Measurements from ENCODE around the gene LARP1. TPM values are rescaled to one million over a fixed set of nuclear protein-coding genes. Genes with fewer than 3 reads are reported as not detected.

The LARP1 gene
- total and polyA plus RNA-seq, 9 of the 15 experiments (the other 6 are each of a cell fraction or from before 2014, with no cell fraction given), result 22.6 to 300 (median 92.0) TPM

DNA sequence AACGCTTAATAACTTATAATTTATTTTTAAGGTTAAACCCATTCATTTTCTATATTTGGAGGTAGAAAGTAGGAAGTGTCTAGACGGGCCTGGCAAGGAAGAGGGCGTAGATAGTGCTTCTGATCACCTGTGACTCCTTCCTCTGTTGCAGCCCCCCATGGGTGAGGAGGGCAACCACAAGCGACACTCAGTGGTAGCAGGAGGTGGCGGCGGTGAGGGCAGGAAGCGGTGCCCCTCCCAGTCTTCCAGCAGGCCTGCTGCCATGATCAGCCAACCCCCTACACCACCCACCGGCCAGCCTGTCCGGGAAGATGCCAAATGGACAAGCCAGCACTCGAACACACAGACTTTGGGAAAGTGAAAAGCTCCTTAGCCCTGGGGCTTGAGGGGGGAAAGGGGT lies 58.6 kb downstream of the LARP1 start:
- 95% methylated on average over 10 of the region's 10 CpGs for WGBS (ENCODE audit: insufficient coverage, low coverage, missing lambda C conversion rate)
- H4K20me1 ChIP-seq (replicated peaks; ENCODE audit: control insufficient read depth, insufficient read depth, low read length), result peaks cover 5% of the 10 kb centered on the region; the same call in 1 of the 2 replicates
- no peak overlapping the region for H2AFZ ChIP-seq (ENCODE audit: low read depth, low read length)
- FAIRE-seq (no peak), ATAC-seq (no peak), DNase-seq (ENCODE audit: extremely low read depth in 1 of 4, low spot score in 3 of 4) (no peak)
- no peaks in the 10 kb centered on the region for H3K9me3 ChIP-seq (replicated peaks; ENCODE audit: control insufficient read depth, insufficient read depth, low read depth, low read length)
- H3K27ac ChIP-seq (ENCODE audit: extremely low read depth, low read depth, low read length), result no peak overlapping the region
- no peaks in the 10 kb centered on the region for H3K9me1 ChIP-seq (ENCODE audit: control insufficient read depth, insufficient read depth, low read length)
- H3K4me1 ChIP-seq (replicated peaks in 1 of 2; ENCODE audit: control insufficient read depth in 2 of 2, insufficient read depth in 2 of 2, low read length in 2 of 2), result peaks cover 13 to 20% of the 10 kb centered on the region in 2 experiments
- H3K4me3 ChIP-seq, result no peak overlapping the region
- peaks cover 94% of the 10 kb centered on the region for H3K36me3 ChIP-seq (ENCODE audit: control insufficient read depth, insufficient read depth, low read length)
- peaks cover 7% of the 10 kb centered on the region; the same call in 1 of the 3 replicates for H3K79me2 ChIP-seq (ENCODE audit: control insufficient read depth, insufficient read depth, low read length)
- no TSS peak for BruUV-seq (replicated peaks)
- no peaks in the 10 kb centered on the region for H3K27me3 ChIP-seq (ENCODE audit: control insufficient read depth in 2 of 2, insufficient read depth in 2 of 2, low read length in 2 of 2)
- in situ Hi-C loops (cut with MboI), result no loop called here
- intact Hi-C loops (cut with micrococcal nuclease), result loop anchor here (2.0 kb wide), 1 partner anchor 59 kb away; the partner anchor contains the start of gene LARP1
- CTCF ChIA-PET (ENCODE audit: low intra/inter-chr PET ratio), result no interaction called here
- H3K9ac ChIP-seq (ENCODE audit: insufficient read depth in 1 of 2, low read depth in 2 of 2, low read length in 2 of 2), result 0 out of 4 replicates have a peak overlapping the region, but pooled peaks of 1 of the 2 experiments have one; percentile 36
- TF ChIP-seq SAFB2 (IDR thresholded peaks at IDR 0.05; ENCODE audit: borderline replicate concordance, low read depth, low read length, severe bottlenecking) (no peak), PRDM10 (IDR thresholded peaks at IDR 0.05; ENCODE audit: partially characterized antibody) (no peak), ZNF140 (CRISPR knock-in tag; IDR thresholded peaks at IDR 0.05) (no peak), ZBED1 (IDR thresholded peaks at IDR 0.05) (no peak), HDAC8 (tag; IDR thresholded peaks at IDR 0.05) (no peak), GTF2F1 (IDR thresholded peaks at IDR 0.05; ENCODE audit: low read depth, low read length) (no peak), MECOM (CRISPR knock-in tag; IDR thresholded peaks at IDR 0.05) (no peak), ZKSCAN3 (CRISPR knock-in tag; IDR thresholded peaks at IDR 0.05) (no peak), ZNF41 (CRISPR knock-in tag; conservative IDR thresholded peaks at IDR 0.05) (no peak), ZBTB8A (IDR thresholded peaks at IDR 0.05; ENCODE audit: partially characterized antibody) (no peak), ZSCAN29 (IDR thresholded peaks at IDR 0.05) (no peak), DPF2 (IDR thresholded peaks at IDR 0.05) (no peak), E2F1 (CRISPR knock-in tag; IDR thresholded peaks at IDR 0.05) (no peak), HDGF (IDR thresholded peaks at IDR 0.05) (no peak), SNRNP70 (optimal IDR thresholded peaks at IDR 0.05; ENCODE audit: low read depth, low read length) (no peak), PHB2 (IDR thresholded peaks at IDR 0.05; ENCODE audit: low read depth) (no peak), PML (IDR thresholded peaks at IDR 0.05; ENCODE audit: low read length) (no peak), HDAC6 (IDR thresholded peaks at IDR 0.05; ENCODE audit: low read depth, low read length) (no peak), CCNT2 (IDR thresholded peaks at IDR 0.05; ENCODE audit: borderline replicate concordance, extremely low read depth, insufficient read length, low read depth, low read length) (no peak)
- no peak overlapping the region for H3K4me2 ChIP-seq (ENCODE audit: insufficient read depth, low read length)
- POLR2A ChIA-PET, result no interaction called here
